Activated naive CD8-positive, alpha-beta T cell treated with anti-CD3 and anti-CD28 coated beads for 36 hours (primary cell): Measurements from ENCODE around the gene RIMS1. TPM values are rescaled to one million over a fixed set of nuclear protein-coding genes. Genes with fewer than 3 reads are reported as not detected.
"Not testable (repeated sequence)": the region's sequence is repeated elsewhere in the genome, so short reads cannot be mapped to it uniquely, and the experiment has no call there.

ENCODE experiments used
- DNase-seq: peaks from one replicate; pipeline ENCODE4 v3.0.0; 2021
- H3K27ac Mint-ChIP-seq: one replicate; pipeline ENCODE4 v1.8.0; 2022; ENCODE audit warnings: mild to moderate bottlenecking, moderate library complexity, mixed read lengths
- H3K27me3 Mint-ChIP-seq: one replicate; pipeline ENCODE4 v1.8.0; 2022; ENCODE audit warnings: mild to moderate bottlenecking, mixed read lengths
- H3K36me3 Mint-ChIP-seq: one replicate; pipeline ENCODE4 v1.8.0; 2021; ENCODE audit warnings: mild to moderate bottlenecking, mixed read lengths
- H3K4me1 Mint-ChIP-seq: one replicate; pipeline ENCODE4 v1.8.0; 2021; ENCODE audit warnings: mixed read lengths
- H3K4me3 Mint-ChIP-seq: one replicate; pipeline ENCODE4 v1.8.0; 2022; ENCODE audit warnings: mild to moderate bottlenecking, moderate library complexity, mixed read lengths
- H3K9me3 Mint-ChIP-seq: one replicate; pipeline ENCODE4 v1.8.0; 2022; ENCODE audit warnings: mixed read lengths
- total RNA-seq, 2 experiments: library from RNA; stranded (reverse); gene quantifications; one replicate each; pipeline ENCODE4 v1.2.3, GENCODE V29; 2021

The RIMS1 gene
- total RNA-seq, 2 experiments from 2014 or later, result not detected

DNA sequence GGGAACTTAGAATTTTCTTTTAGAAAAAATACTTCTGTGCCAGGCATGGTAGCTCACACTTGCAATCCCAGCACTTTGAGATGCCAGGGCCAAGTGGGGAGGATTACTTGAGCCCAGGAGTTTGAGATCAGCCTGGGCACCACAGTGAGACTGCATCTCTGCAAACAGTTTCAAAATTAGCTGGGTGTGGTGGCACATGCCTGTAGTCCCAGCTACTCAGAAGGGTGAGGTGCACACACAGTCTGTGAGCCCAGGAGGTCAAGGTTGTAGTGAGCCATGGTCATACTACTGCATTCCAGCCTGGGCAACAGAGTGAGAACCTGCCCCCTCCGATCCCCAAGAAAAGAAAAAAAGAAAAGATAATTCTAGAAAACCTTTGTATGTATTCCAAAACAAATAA, 389.5 kb downstream of the RIMS1 start:
- H3K27ac Mint-ChIP-seq, result no peak overlapping the region
- H3K4me1 Mint-ChIP-seq, result no peaks in the 10 kb centered on the region
- no peaks in the 10 kb centered on the region for H3K27me3 Mint-ChIP-seq
- no peaks in the 10 kb centered on the region for H3K36me3 Mint-ChIP-seq
- H3K4me3 Mint-ChIP-seq, result no peak overlapping the region
- H3K9me3 Mint-ChIP-seq, result no peaks in the 10 kb centered on the region
- DNase-seq, result no peak

DNA sequence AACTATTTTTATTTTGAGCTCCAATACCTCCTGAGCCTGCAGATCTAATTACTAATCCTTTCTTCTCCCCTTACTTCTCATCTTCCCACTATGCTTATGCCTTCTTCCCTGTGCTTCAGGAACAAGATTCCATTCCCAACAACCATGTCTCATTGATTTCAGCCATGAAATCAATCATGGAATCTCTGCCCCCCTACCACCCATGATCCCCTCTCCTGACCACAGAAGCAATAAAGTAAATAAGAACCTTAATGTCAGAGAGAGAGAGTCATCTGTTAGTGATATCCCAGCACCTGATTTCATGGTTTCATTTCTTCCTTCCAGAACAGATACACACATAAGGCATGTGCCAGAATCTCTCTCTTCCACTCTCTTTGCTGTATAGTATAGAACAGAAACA, 395.9 kb downstream of the RIMS1 start:
- H3K4me1 Mint-ChIP-seq, result no peaks in the 10 kb centered on the region
- H3K9me3 Mint-ChIP-seq, result no peaks in the 10 kb centered on the region
- no peaks in the 10 kb centered on the region for H3K27me3 Mint-ChIP-seq
- H3K36me3 Mint-ChIP-seq, result no peaks in the 10 kb centered on the region
- DNase-seq, result no peak
- no peak overlapping the region for H3K4me3 Mint-ChIP-seq
- H3K27ac Mint-ChIP-seq, result no peak overlapping the region

DNA sequence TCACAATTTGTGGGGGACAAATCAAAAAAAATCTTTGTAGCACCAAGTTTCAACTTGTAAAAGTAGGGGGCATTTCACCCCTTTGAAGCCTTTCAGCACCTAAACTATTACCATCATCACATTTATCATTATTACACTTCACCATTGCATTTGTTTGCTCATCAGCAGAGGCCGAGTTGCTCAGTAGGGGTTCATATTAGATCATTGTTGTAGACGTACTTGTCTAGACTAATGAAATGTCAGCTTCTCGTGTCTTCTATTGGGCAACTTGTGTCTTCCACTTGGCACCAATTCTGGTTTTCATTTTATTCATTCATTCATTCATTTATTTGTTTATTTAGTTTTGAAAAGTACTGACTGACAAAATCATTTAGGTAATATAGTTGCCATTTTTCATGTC, 397.2 kb downstream of the RIMS1 start:
- Mint-ChIP-seq H3K36me3 (no peaks in the 10 kb centered on the region), H3K27ac (no peak overlapping the region), H3K4me3 (no peak overlapping the region), H3K9me3 (no peaks in the 10 kb centered on the region), H3K27me3 (no peaks in the 10 kb centered on the region), H3K4me1 (no peaks in the 10 kb centered on the region)
- DNase-seq, result no peak

DNA sequence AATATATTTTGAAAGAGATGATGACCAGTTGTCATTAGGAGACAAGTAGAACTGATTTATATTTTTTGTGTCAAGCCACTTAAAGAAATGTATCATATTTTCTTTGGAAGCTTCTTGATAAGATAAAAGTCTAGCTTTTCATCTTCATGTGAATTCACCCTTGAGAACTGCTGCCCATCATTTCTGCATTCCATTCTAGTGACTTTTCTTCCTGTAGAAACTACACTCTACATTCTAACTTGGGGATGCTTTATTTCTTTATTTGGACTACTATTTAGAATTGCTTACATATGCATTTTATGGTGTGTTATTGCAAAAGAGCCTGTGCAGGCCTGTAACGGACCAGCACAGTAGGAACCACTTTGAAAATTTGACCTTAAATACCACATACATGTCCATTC, 400.6 kb downstream of the RIMS1 start:
- no peaks in the 10 kb centered on the region for H3K4me1 Mint-ChIP-seq
- no peaks in the 10 kb centered on the region for H3K9me3 Mint-ChIP-seq
- no peak for DNase-seq
- no peak overlapping the region for H3K27ac Mint-ChIP-seq
- no peak overlapping the region for H3K4me3 Mint-ChIP-seq
- H3K27me3 Mint-ChIP-seq, result no peaks in the 10 kb centered on the region
- no peaks in the 10 kb centered on the region for H3K36me3 Mint-ChIP-seq

DNA sequence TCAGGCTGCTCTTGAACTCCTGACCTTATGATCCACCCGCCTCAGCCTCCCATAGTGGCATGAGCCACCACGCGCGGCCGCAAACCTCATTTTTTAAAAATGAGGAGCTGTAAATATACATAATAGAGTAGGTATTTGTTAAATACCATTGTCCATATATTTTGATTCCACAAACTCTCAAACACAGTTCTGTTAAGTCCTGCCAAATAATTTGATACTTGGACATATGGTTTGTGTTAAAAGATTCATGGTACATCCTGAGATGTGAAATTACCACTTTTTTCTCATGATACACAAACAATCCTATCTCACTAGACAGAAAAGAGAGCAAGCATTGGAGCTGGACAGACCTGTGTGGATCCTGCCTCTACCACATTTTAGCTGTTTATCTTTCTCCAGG, 401.5 kb downstream of the RIMS1 start:
- Mint-ChIP-seq H3K36me3 (no peaks in the 10 kb centered on the region), H3K27ac (no peak overlapping the region), H3K4me1 (no peaks in the 10 kb centered on the region), H3K4me3 (no peak overlapping the region), H3K27me3 (no peaks in the 10 kb centered on the region), H3K9me3 (no peaks in the 10 kb centered on the region)
- DNase-seq, result no peak

DNA sequence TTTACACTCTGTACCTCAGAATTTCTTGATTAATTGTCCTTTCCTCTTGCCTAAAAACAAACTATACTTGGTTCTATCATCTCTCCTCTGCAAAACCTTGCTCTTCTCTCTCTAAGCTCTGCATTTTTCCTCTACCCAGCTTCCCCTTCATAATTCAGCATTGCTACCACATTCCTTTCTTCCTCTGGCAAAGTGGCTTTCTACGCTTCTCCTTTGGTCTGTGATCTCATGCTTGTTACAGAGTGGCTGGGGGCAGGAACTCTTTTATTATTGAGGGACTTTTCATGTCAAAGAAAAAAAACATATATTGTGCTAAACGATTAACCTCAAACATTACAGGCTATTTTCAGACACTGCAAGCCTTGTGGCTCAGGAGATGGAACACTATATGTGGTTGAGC, 402.2 kb downstream of the RIMS1 start:
- no peak for DNase-seq
- Mint-ChIP-seq H3K36me3 (no peaks in the 10 kb centered on the region), H3K4me3 (no peak overlapping the region), H3K27ac (no peak overlapping the region), H3K4me1 (no peaks in the 10 kb centered on the region), H3K27me3 (no peaks in the 10 kb centered on the region), H3K9me3 (no peaks in the 10 kb centered on the region)

DNA sequence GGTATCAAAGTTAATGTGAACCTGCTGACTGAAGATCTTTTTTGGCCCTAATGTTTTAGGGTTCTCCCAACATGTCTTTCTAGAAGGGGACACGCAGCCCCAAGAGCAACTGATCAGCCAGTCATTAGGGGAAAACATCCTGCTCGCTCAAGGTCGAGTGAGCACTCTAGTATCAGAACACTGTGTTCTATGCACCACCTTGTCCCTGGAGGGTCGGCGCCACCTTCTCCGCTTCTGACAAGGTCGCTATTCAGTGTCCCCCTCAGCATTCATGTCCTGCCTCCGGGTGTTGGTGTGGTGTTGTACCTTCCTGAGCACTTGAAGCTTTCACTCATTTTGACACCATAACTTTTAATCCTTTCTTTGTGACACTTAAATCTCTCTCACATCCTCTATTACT, 404.3 kb downstream of the RIMS1 start:
- DNase-seq, result peak; percentile 0
- Mint-ChIP-seq H3K9me3 (no peaks in the 10 kb centered on the region), H3K4me3 (no peak overlapping the region), H3K27me3 (no peaks in the 10 kb centered on the region), H3K27ac (no peak overlapping the region), H3K4me1 (no peaks in the 10 kb centered on the region), H3K36me3 (no peaks in the 10 kb centered on the region)

DNA sequence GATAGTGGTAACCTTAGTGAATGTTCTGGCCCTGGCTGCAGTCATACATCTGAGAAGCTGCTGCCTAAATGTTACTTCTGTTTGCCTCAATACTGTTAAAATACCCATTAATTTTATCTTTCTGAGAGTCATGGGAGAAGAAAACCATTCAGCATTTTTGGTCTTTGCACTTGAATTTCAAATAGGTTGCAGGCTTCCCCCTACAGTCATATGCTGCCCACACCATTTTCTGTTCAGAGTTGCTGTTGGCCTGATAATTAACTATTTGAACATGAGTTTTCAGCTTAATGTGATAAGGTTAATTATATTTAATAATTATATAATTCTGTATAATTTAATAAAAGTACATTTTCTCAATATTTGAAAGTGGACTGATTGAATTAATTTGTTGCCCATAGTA, 410.0 kb downstream of the RIMS1 start:
- Mint-ChIP-seq H3K27me3 (no peaks in the 10 kb centered on the region), H3K4me3 (no peak overlapping the region), H3K4me1 (no peaks in the 10 kb centered on the region), H3K9me3 (no peaks in the 10 kb centered on the region), H3K36me3 (no peaks in the 10 kb centered on the region), H3K27ac (no peak overlapping the region)
- no peak for DNase-seq

DNA sequence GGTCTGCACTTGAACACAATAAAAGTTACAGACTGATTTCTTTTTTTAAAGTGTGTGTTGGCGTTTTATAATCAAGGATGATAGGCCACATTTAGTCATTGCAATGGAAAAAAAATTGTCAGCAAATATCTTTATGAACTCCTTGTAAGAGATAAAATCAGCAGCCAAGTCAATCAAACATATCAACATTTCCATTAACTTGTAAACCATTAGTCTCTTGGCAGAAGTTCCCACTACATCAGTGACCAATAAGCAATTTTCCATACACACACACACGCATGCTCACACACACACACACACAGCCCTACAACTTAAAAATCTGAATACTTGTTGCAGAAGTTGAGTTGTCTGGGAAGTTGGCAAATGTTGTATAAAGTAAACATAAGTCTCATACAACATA, 419.6 kb downstream of the RIMS1 start:
- Mint-ChIP-seq H3K27me3 (no peaks in the 10 kb centered on the region), H3K27ac (no peak overlapping the region), H3K4me1 (no peaks in the 10 kb centered on the region), H3K36me3 (no peaks in the 10 kb centered on the region), H3K9me3 (no peaks in the 10 kb centered on the region), H3K4me3 (no peak overlapping the region)
- no peak for DNase-seq

DNA sequence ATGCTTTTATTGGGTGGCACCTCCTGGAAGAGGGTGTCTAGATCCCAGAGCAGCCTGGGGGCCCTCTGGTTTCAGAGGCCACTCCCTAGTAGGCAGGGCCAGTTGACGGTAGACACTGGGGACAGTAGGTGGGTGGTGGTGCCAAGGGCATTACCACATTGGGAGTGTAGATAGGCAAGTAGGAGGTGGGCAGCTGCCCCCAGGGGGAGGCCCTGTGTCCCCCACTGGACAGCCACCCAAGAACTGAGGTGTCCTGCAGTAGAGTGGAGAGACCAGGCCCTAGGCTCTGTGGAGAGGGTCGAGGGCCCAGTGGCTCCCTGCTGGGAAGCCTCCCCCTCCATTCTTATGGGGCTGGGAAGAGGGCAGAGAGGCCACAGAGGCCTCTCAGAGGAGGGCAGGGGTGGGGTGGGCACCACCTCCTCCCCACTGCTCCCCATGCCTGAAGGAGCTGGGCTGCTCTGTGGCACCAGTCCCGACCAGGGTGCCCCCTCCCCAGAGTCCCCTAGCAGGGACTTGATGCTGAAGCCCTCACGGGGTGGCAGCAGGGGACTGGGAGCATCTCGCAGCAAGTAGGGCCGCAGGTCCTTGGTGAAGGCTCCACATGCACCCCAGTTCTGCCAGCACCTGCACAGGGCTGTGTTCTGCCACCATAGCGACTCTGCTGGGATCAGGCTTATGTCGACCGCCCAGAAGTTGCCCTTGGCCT, 430.5 kb downstream of the RIMS1 start:
- no peaks in the 10 kb centered on the region for H3K9me3 Mint-ChIP-seq
- peaks cover 8% of the 10 kb centered on the region for H3K27me3 Mint-ChIP-seq
- no peaks in the 10 kb centered on the region for H3K4me1 Mint-ChIP-seq
- no peak overlapping the region for H3K4me3 Mint-ChIP-seq
- H3K36me3 Mint-ChIP-seq, result no peaks in the 10 kb centered on the region
- DNase-seq, result no peak
- no peak overlapping the region for H3K27ac Mint-ChIP-seq

DNA sequence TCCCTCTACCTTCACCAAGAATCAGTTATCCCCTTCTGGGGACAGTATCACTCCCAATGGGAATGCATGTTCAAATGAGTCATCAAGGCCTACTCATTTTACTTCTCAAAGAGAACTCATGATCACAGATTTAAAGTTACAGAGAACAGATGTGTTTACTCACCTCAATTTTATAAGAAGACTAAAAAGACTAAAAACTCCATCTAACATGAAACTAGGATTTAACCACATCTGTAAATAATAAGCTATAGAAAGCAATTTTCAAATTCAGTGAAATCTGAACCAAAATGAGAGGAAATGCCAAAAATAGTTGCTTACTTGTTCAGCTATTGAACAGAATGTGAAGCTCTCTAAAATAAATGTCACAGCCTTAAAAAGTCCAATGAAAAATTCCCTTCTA, 435.4 kb downstream of the RIMS1 start:
- Mint-ChIP-seq H3K9me3 (no peaks in the 10 kb centered on the region), H3K36me3 (no peaks in the 10 kb centered on the region), H3K27ac (no peak overlapping the region), H3K4me3 (no peak overlapping the region), H3K27me3 (peaks cover 11% of the 10 kb centered on the region), H3K4me1 (no peaks in the 10 kb centered on the region)
- no peak for DNase-seq

DNA sequence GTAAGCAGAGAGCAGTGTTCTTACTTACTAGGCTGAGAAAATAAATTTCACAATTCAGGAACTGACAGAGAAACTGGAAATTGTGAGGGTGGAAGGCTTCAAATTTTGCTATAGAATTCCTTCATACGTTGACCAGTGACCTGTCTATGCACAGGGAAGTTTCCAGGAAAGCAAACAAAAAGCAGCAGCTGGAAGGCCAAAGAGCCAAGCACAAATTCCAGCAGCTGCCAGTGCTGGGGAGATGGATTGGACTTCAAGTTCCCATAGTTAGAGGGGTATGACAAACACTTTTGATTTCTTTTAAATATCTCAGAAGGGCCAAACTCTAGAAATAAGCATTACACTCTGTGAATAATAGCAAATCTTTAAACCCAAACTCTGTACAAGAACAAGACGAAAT, 436.4 kb downstream of the RIMS1 start:
- no peak for DNase-seq
- Mint-ChIP-seq H3K4me3 (no peak overlapping the region), H3K27me3 (peaks cover 11% of the 10 kb centered on the region), H3K4me1 (no peaks in the 10 kb centered on the region), H3K9me3 (no peaks in the 10 kb centered on the region), H3K36me3 (no peaks in the 10 kb centered on the region), H3K27ac (no peak overlapping the region)

DNA sequence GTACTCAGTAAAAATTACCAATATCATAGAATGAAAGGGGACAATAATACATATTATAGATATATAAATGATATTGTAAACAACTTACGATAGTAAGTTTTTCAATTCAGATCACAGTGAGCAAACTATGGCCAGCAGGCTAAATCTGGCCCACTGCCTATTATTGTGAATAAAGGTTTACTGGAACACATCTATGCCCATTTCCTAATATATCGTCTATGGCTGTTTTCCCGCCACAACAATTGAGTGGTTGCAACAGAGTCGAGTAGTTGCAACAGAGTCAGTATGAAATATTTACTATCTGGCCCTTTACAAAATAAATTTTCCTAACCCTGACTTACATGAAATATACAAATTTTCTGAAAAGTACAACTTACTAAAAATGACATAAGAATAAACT, 438.2 kb downstream of the RIMS1 start:
- no peak overlapping the region for H3K27ac Mint-ChIP-seq
- DNase-seq, result no peak
- no peaks in the 10 kb centered on the region for H3K36me3 Mint-ChIP-seq
- no peaks in the 10 kb centered on the region for H3K9me3 Mint-ChIP-seq
- no peak overlapping the region for H3K4me3 Mint-ChIP-seq
- peaks cover 11% of the 10 kb centered on the region for H3K27me3 Mint-ChIP-seq
- H3K4me1 Mint-ChIP-seq, result no peaks in the 10 kb centered on the region

DNA sequence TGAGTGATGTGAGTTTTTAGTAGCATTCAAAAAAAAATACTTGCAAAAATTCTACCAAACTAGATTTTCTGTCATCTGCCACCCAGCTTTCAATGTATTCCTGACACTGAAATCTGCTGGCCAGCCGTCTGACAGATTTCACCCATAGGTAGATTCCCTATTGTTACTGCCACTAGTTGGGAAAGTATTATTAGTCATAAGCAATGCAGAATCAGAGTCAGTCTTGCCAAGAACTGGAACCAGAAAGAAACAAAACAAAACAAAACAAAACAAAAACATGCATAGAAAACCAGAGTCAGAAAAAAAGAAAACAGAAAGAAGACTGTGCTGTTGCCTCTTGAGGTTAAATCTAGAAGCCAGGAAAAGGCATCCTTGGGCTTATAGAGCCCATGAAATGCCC, 442.4 kb downstream of the RIMS1 start:
- no peaks in the 10 kb centered on the region for H3K36me3 Mint-ChIP-seq
- H3K4me1 Mint-ChIP-seq, result no peaks in the 10 kb centered on the region
- no peak overlapping the region for H3K27ac Mint-ChIP-seq

DNA sequence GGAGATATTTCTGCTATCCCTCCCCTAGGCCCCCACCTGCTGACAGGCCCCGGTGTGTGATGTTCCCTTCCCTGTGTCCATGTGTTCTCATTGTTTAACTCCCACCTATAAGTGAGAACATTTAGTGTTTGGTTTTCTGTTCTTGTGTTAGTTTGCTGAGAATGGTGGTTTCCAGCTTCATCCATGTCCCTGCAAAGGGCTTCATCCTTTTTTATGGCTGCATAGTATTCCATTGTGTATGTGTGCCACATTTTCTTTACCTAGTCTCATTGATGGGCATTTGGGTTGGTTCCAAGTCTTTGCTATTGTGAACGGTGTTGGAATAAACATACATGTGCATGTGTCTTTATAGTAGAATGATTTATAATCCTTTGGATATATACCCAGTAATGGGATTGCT, 448.9 kb downstream of the RIMS1 start:
- DNase-seq, H3K36me3 Mint-ChIP-seq, H3K27me3 Mint-ChIP-seq, H3K27ac Mint-ChIP-seq, H3K9me3 Mint-ChIP-seq, H3K4me1 Mint-ChIP-seq, H3K4me3 Mint-ChIP-seq: not testable (repeated sequence)

More for the DNA sequence above, 442.4 kb downstream of the RIMS1 start:
- Mint-ChIP-seq H3K9me3 (no peaks in the 10 kb centered on the region), H3K27me3 (peaks cover 6% of the 10 kb centered on the region), H3K4me3 (no peak overlapping the region)
- no peak for DNase-seq

DNA sequence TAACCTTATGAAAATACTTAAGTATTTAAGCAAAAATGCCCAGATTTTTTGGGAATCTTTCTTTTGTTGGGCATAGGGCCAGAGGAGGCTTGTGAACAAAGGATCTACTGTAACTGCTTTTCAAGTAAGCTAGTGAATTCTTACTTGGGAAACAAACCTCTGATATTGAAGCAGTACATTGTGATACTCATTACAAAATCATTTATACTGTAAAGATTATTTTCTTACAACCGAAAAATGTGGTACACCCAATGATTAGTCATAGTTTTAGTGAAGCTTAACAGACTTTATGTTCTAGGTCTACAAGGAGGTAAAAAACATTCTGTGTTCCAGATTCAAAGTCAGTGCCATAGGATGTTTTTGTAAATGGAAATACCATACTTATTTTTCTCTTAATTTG, 462.6 kb downstream of the RIMS1 start:
- Mint-ChIP-seq H3K9me3 (no peaks in the 10 kb centered on the region), H3K27me3 (no peaks in the 10 kb centered on the region), H3K4me3 (no peak overlapping the region), H3K4me1 (no peaks in the 10 kb centered on the region), H3K36me3 (no peaks in the 10 kb centered on the region), H3K27ac (no peak overlapping the region)
- DNase-seq, result no peak
